K562 (cell line): ENCODE measurements around the gene KCNB1. TPM values are rescaled to one million over a fixed set of nuclear protein-coding genes. Genes with fewer than 3 reads are reported as not detected.

Experiments used
- ATAC-seq: fragments of 200-7000 bp; cut with Tn5 transposase; 3 replicates; pipeline ENCODE4 v1.9.1; 2020; ENCODE audit warnings: moderate library complexity
- BruUV-seq: library from RNA; stranded (reverse); fragments of 400-500 nt; replicated peaks from 2 replicates; lab custom pipeline; 2021; lab: Mats Ljungman, UMichigan
- CTCF ChIA-PET: fragments of 300-600 bp; formaldehyde crosslinking; extraction: SDS; loops from one replicate; lab custom pipeline; 2021; ENCODE audit warnings: low intra/inter-chr PET ratio; lab: Yijun Ruan, JAX
- POLR2A ChIA-PET: fragments of 300-600, 350-650 bp; sonication (Branson Sonifier 250); formaldehyde crosslinking; extraction: SDS; loops from one replicate; lab custom pipeline; 2021; ENCODE audit warnings: antibody characterized with exemption, inconsistent platforms; lab: Yijun Ruan, JAX
- DNase-seq, 4 experiments: peaks; one replicate each; pipeline versions ENCODE4 v3.0.0 to v3.0.0-alpha.2; 2011 to 2018; ENCODE audit warnings: low spot score in 3 of 4, mixed read lengths in 3 of 4; ENCODE audit errors: extremely low read depth in 1 of 4
- FAIRE-seq: peaks from 2 replicates; lab custom pipeline; 2011; peaks lifted over from hg19 to GRCh38; lab: Jason Lieb, UNC
- H2AFZ ChIP-seq: 2 replicates; pipeline ENCODE4 v1.6.0; 2011; ENCODE audit warnings: low read depth, low read length, control low read depth, inconsistent platforms
- H3K27ac ChIP-seq: fragments of 200-600 bp; 3 replicates; pipeline ENCODE4 v1.8.0; 2011; ENCODE audit warnings: low read depth, mild to moderate bottlenecking, control low read depth, inconsistent platforms, low read length, moderate library complexity, mixed read lengths; ENCODE audit errors: extremely low read depth
- H3K27me3 ChIP-seq, 2 experiments: fragments of 300-600 bp in 1 of 2; 2 replicates in 1 of 2; 3 replicates in 1 of 2; pipeline versions ENCODE4 v1.6.0 to v1.8.0; 2011; ENCODE audit warnings: inconsistent platforms in 2 of 2, low read length in 2 of 2, mild to moderate bottlenecking in 1 of 2, mixed read lengths in 1 of 2, moderate library complexity in 1 of 2; ENCODE audit not compliant: control insufficient read depth in 2 of 2, insufficient read depth in 2 of 2
- H3K36me3 ChIP-seq: fragments of 300-600 bp; 3 replicates; pipeline ENCODE4 v1.8.0; 2011; ENCODE audit warnings: mild to moderate bottlenecking, low read length, inconsistent platforms; ENCODE audit not compliant: control insufficient read depth, insufficient read depth
- H3K4me1 ChIP-seq, 2 experiments: fragments of 200-600 bp in 1 of 2; replicated peaks in 1 of 2; 2 replicates in 1 of 2; 3 replicates in 1 of 2; pipeline versions ENCODE4 v1.5.1 to v1.8.0; 2011; ENCODE audit warnings: inconsistent platforms in 2 of 2, low read length in 2 of 2, mild to moderate bottlenecking in 1 of 2, mixed read lengths in 1 of 2, moderate library complexity in 1 of 2; ENCODE audit not compliant: control insufficient read depth in 2 of 2, insufficient read depth in 2 of 2
- H3K4me2 ChIP-seq: 2 replicates; pipeline ENCODE4 v1.6.1; 2011; ENCODE audit warnings: low read length, control low read depth, inconsistent platforms, mixed read lengths; ENCODE audit not compliant: insufficient read depth
- H3K4me3 ChIP-seq: fragments of 200-600 bp; sonication (generic), shearing (Covaris generic); 2 replicates; pipeline ENCODE4 v1.5.1; 2016; ENCODE audit warnings: control low read depth, inconsistent platforms
- H3K79me2 ChIP-seq: fragments of 200-600 bp; 3 replicates; pipeline ENCODE4 v1.8.0; 2011; ENCODE audit warnings: low read length, inconsistent platforms; ENCODE audit not compliant: control insufficient read depth, insufficient read depth
- H3K9ac ChIP-seq, 2 experiments: 2 replicates each; pipeline versions ENCODE4 v1.6.0 to v1.6.1; 2011; ENCODE audit warnings: low read depth in 2 of 2, low read length in 2 of 2, control low read depth in 1 of 2, inconsistent platforms in 1 of 2, mild to moderate bottlenecking in 1 of 2, mixed read lengths in 1 of 2; ENCODE audit not compliant: insufficient read depth in 1 of 2
- H3K9me1 ChIP-seq: one replicate; pipeline ENCODE4 v1.6.0; 2011; ENCODE audit warnings: inconsistent platforms, mild to moderate bottlenecking, low read length, moderate library complexity; ENCODE audit not compliant: control insufficient read depth, insufficient read depth
- H3K9me3 ChIP-seq: replicated peaks from 2 replicates; pipeline ENCODE4 v1.5.1; 2011; ENCODE audit warnings: low read depth, low read length, inconsistent platforms; ENCODE audit not compliant: control insufficient read depth, insufficient read depth
- H4K20me1 ChIP-seq: replicated peaks from 2 replicates; pipeline ENCODE4 v1.6.1; 2011; ENCODE audit warnings: low read length, inconsistent platforms, mixed read lengths; ENCODE audit not compliant: control insufficient read depth, insufficient read depth
- BRF1 ChIP-seq: IDR thresholded peaks from 3 replicates; pipeline ENCODE4 v1.6.1; 2011; ENCODE audit warnings: borderline replicate concordance, mild to moderate bottlenecking; ENCODE audit not compliant: insufficient read length; ENCODE audit errors: extremely low read depth
- DPF2 ChIP-seq: fragments of 450-650 bp; IDR thresholded peaks from 2 replicates; pipeline ENCODE4 v1.6.1; 2016
- FOXK2 ChIP-seq, 2 experiments: fragments of 450-650 bp; IDR thresholded peaks in 1 of 2; conservative IDR thresholded peaks in 1 of 2; 2 replicates each; pipeline ENCODE4 v1.6.1; 2016; ENCODE audit warnings: low read depth in 2 of 2, mild to moderate bottlenecking in 1 of 2
- LEF1 ChIP-seq: fragments of 450-650 bp; IDR thresholded peaks from 2 replicates; pipeline ENCODE4 v1.6.1; 2016; ENCODE audit warnings: mild to moderate bottlenecking
- MEF2D ChIP-seq: conservative IDR thresholded peaks from 2 replicates; pipeline ENCODE4 v1.6.1; 2016; ENCODE audit warnings: low read depth, missing genetic modification characterization, missing compliant biosample characterization
- MTA1 ChIP-seq: fragments of 450-650 bp; IDR thresholded peaks from 2 replicates; pipeline ENCODE4 v1.6.1; 2017; ENCODE audit warnings: borderline replicate concordance
- NRF1 ChIP-seq, 2 experiments: fragments of 450-650 bp; IDR thresholded peaks in 1 of 2; conservative IDR thresholded peaks in 1 of 2; 2 replicates each; pipeline ENCODE4 v1.6.1; 2014; ENCODE audit warnings: mild to moderate bottlenecking in 2 of 2
- NUFIP1 ChIP-seq: fragments of 450-650 bp; IDR thresholded peaks from 2 replicates; pipeline ENCODE4 v1.6.1; 2018; ENCODE audit not compliant: partially characterized antibody
- PRMT5 ChIP-seq: sonication (generic); formaldehyde crosslinking; IDR thresholded peaks from 2 replicates; pipeline ENCODE4 v1.5.0; 2020; ENCODE audit warnings: missing genetic modification reagents
- RCOR1 ChIP-seq, 2 experiments: IDR thresholded peaks; 2 replicates each; pipeline ENCODE4 v1.6.1; 2012; ENCODE audit warnings: low read depth in 2 of 2, low read length in 2 of 2, borderline replicate concordance in 1 of 2, improper control_type of control experiment in 1 of 2
- TFAM ChIP-seq: fragments of 250-450 bp; sonication (Bioruptor Pico); conservative IDR thresholded peaks from 2 replicates; pipeline ENCODE4 v1.5.0; 2021; ENCODE audit warnings: mild to moderate bottlenecking, moderate library complexity
- WGBS: fragments of 100-300 bp; shearing (Covaris generic); methylation state at CpG from one replicate; pipeline ENCODE4 v1.1.6; 2016; ENCODE audit warnings: low coverage, mixed read lengths; ENCODE audit not compliant: insufficient coverage; ENCODE audit errors: missing lambda C conversion rate; 5-methylcytosine and 5-hydroxymethylcytosine counted together
- in situ Hi-C: fragments of 300-500 bp; cut with MboI; formaldehyde crosslinking; loops from 4 replicates; pipeline ENCODE4 v1.15.0; 2018; ENCODE audit warnings: inconsistent platforms, mixed read lengths
- intact Hi-C: fragments of 100-400 bp; cut with micrococcal nuclease; formaldehyde crosslinking; loops from 2 replicates; pipeline ENCODE4 v1.14.2; 2022
- polyA plus RNA-seq, 8 experiments: library from polyadenylated mRNA; depleted of rRNA in 4 of 8; stranded (reverse) in 5 of 8; unstranded in 3 of 8; fragments of >200 nt; fragmentation: Nextera tagmentation in 2 of 8; fragmentation: Illumina TruSeq in 1 of 8; extraction: Ambion mirVana in 2 of 8; extraction: Trizol in 1 of 8; gene quantifications; 2 replicates each; pipeline versions ENCODE4 v1.2.1 to v1.2.3, GENCODE V29; 2011 to 2014; ENCODE audit warnings: inconsistent platforms in 1 of 8, missing spikeins in 1 of 8
- total RNA-seq, 7 experiments: library from RNA; depleted of rRNA in 6 of 7; stranded (reverse); fragments of >200 nt in 6 of 7; fragmentation: Illumina TruSeq in 2 of 7; extraction: Trizol in 2 of 7; gene quantifications; 2 replicates each; pipeline versions ENCODE4 v1.2.1 to v1.2.3, GENCODE V29; 2011 to 2021; ENCODE audit warnings: low replicate concordance in 1 of 7
- TF ChIP-seq, protein P1 (sequence below): fragments of 150-350 bp; IDR thresholded peaks from 2 replicates; pipeline ENCODE4 v1.6.1; 2014; ENCODE audit warnings: low read depth, mild to moderate bottlenecking, low read length, borderline replicate concordance
- TF ChIP-seq, protein P2 (sequence below), 2 experiments: fragments of 250-450 bp in 1 of 2; fragments of 450-650 bp in 1 of 2; sonication (Bioruptor Pico) in 1 of 2; IDR thresholded peaks; 2 replicates each; pipeline versions ENCODE4 v1.6.1 to v1.8.0; 2016 to 2021; ENCODE audit warnings: mild to moderate bottlenecking in 2 of 2, moderate library complexity in 2 of 2, missing compliant biosample characterization in 1 of 2, missing genetic modification characterization in 1 of 2
- TF ChIP-seq, protein P3 (sequence below): fragments of 450-650 bp; formaldehyde crosslinking; IDR thresholded peaks from 2 replicates; pipeline ENCODE4 v1.4.0; 2020; ENCODE audit warnings: mild to moderate bottlenecking, moderate library complexity

Gene KCNB1
- total and polyA plus RNA-seq, 9 of the 15 experiments (the other 6 are each of a cell fraction or from before 2014, with no cell fraction given) = 0.01 to 0.06 TPM; not detected in 7

DNA sequence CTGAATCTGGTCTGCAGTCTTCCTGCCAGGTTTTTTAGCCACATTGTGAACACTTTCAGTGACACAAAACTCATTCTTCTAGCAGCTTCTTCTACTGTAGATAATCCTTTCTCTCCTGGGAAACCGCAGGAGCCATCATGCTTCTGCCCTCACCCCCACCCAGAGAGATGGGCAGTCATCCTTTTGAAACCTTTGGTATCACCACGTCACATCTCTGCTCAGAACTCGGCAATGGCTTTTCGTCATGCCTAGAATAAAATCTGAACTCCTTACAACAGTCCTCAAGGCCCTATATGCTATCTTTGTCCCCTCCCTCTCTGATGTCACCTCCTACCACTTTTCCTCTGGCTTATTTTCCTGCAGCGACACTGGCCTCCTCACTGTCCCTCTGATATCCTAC lies 158.2 kb downstream of the KCNB1 start (continued):
- no peak for TF ChIP-seq PRMT5
- no peak for TF ChIP-seq MTA1
- TF ChIP-seq NRF1 (conservative IDR thresholded peaks at IDR 0.05 in 1 of 2, IDR thresholded peaks at IDR 0.05 in 1 of 2) = no peak

DNA sequence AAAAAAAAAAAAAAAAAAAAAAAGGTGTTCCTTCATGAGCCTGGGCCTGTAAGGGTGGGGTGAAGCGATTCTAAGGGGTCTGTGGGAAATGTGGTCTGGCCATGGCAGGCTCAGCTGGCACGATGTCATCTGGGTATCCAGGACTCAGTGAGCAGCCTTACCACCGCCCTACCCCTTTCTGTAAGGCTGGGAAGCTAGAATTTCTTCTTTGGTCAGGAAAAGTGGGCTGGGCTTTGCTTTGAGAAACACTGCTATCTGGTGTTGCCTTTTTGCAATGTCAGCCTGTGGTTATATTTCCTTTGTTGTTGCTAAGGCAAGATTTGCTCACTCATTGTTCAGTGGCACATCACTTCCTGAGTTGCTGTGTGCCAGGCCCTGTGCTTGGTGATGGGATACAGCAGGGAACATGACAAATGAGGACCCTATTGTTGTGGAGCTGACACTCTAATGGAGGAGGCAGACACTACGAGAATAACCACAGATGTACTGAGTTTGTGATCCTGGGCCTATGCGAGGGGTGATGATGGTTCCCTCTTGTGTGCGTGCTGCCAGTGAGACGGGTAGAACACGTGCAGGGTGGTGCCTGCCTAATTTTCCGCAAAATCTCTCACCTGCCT lies 158.7 kb downstream of the KCNB1 start:
- no peak overlapping the region for H3K4me3 ChIP-seq
- H3K9me3 ChIP-seq = no peaks in the 10 kb centered on the region
- BruUV-seq = no TSS peak
- H3K27me3 ChIP-seq = peaks cover 35 to 38% of the 10 kb centered on the region in 2 experiments
- DNase-seq (peak; percentile 36 to 72 (median 54)), FAIRE-seq (peak; percentile 97), ATAC-seq (peak; percentile 82)
- H3K4me2 ChIP-seq = peak overlapping the region; percentile 62
- CTCF ChIA-PET = interaction anchor here (0.7 to 1.5 kb wide), 5 partner anchors 46 to 192 kb away, joined by 3 to 10 read pairs (median 3); partner anchors contain the start of gene ZNFX1
- H3K27ac ChIP-seq = no peak overlapping the region; the same call in 2 of the 3 replicates
- 21% methylated on average over 9 of the region's 9 CpGs for WGBS
- in situ Hi-C loops = loop anchor here (5.0 kb wide), 1 partner anchor 76 kb away; no protein-coding TSS in a partner anchor
- H3K36me3 ChIP-seq = no peaks in the 10 kb centered on the region
- H3K79me2 ChIP-seq = no peaks in the 10 kb centered on the region
- peak overlapping the region; percentile 64 for H2AFZ ChIP-seq
- H3K4me1 ChIP-seq = peaks cover 16 to 18% of the 10 kb centered on the region in 2 experiments; a peak in 4 of 5 replicates
- H3K9ac ChIP-seq = peak overlapping the region in 1 of 2 experiments; percentile 66; a peak in 2 of 4 replicates
- intact Hi-C loops = loop anchor here (1.0 to 5.0 kb wide), 3 partner anchors 46 to 190 kb away; partner anchors contain the start of gene ZNFX1
- H4K20me1 ChIP-seq = no peaks in the 10 kb centered on the region; the same call in 1 of the 2 replicates
- POLR2A ChIA-PET = interaction anchor here (0.7 kb wide), 1 partner anchor 41 kb away, joined by 3 read pairs; no protein-coding TSS in a partner anchor
- no peaks in the 10 kb centered on the region for H3K9me1 ChIP-seq
- TF ChIP-seq TFAM (no peak), MEF2D (tag) (no peak), NUFIP1 (no peak), LEF1 (no peak), DPF2 (peak; percentile 72), BRF1 (no peak), RCOR1 (IDR thresholded peaks at IDR 0.05; ENCODE audit: borderline replicate concordance in 1 of 2, low read depth in 2 of 2, low read length in 2 of 2) (peak in 1 of 2 experiments; percentile 61; a peak in 2 of 4 replicates), FOXK2 (conservative IDR thresholded peaks at IDR 0.05 in 1 of 2, IDR thresholded peaks at IDR 0.05 in 1 of 2; ENCODE audit: low read depth in 2 of 2) (peak; percentile 77; a peak in 3 of 4 replicates)
- TF ChIP-seq, protein P1, sequence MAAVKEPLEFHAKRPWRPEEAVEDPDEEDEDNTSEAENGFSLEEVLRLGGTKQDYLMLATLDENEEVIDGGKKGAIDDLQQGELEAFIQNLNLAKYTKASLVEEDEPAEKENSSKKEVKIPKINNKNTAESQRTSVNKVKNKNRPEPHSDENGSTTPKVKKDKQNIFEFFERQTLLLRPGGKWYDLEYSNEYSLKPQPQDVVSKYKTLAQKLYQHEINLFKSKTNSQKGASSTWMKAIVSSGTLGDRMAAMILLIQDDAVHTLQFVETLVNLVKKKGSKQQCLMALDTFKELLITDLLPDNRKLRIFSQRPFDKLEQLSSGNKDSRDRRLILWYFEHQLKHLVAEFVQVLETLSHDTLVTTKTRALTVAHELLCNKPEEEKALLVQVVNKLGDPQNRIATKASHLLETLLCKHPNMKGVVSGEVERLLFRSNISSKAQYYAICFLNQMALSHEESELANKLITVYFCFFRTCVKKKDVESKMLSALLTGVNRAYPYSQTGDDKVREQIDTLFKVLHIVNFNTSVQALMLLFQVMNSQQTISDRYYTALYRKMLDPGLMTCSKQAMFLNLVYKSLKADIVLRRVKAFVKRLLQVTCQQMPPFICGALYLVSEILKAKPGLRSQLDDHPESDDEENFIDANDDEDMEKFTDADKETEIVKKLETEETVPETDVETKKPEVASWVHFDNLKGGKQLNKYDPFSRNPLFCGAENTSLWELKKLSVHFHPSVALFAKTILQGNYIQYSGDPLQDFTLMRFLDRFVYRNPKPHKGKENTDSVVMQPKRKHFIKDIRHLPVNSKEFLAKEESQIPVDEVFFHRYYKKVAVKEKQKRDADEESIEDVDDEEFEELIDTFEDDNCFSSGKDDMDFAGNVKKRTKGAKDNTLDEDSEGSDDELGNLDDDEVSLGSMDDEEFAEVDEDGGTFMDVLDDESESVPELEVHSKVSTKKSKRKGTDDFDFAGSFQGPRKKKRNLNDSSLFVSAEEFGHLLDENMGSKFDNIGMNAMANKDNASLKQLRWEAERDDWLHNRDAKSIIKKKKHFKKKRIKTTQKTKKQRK = no peak
- TF ChIP-seq, protein P2, sequence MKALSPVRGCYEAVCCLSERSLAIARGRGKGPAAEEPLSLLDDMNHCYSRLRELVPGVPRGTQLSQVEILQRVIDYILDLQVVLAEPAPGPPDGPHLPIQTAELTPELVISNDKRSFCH (CRISPR knock-in tag; IDR thresholded peaks at IDR 0.05) = no peak
- TF ChIP-seq, protein P2 (tag; IDR thresholded peaks at IDR 0.05) = peak; percentile 24; the same call in 1 of the 2 replicates
- TF ChIP-seq, protein P3, sequence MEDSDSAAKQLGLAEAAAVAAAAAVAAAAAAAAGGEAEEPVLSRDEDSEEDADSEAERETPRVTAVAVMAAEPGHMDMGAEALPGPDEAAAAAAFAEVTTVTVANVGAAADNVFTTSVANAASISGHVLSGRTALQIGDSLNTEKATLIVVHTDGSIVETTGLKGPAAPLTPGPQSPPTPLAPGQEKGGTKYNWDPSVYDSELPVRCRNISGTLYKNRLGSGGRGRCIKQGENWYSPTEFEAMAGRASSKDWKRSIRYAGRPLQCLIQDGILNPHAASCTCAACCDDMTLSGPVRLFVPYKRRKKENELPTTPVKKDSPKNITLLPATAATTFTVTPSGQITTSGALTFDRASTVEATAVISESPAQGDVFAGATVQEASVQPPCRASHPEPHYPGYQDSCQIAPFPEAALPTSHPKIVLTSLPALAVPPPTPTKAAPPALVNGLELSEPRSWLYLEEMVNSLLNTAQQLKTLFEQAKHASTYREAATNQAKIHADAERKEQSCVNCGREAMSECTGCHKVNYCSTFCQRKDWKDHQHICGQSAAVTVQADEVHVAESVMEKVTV (CRISPR knock-in tag) = peak; percentile 50
